Epithelial cell of esophagus (primary cell): Measurements from ENCODE around the gene ATOH8.

Experiments
- DNase-seq: peaks from one replicate; pipeline ENCODE4 v3.0.0; 2010; ENCODE audit warnings: low read depth
- H3K4me3 ChIP-seq: 2 replicates; pipeline ENCODE4 v1.5.1; 2011; ENCODE audit warnings: mild to moderate bottlenecking, low read length, control low read depth
- TF ChIP-seq, protein P1 (sequence below): IDR thresholded peaks from 2 replicates; pipeline ENCODE4 v1.5.1; 2011; ENCODE audit warnings: low read depth, mild to moderate bottlenecking, low read length, control low read depth, inconsistent platforms; ENCODE audit not compliant: insufficient read depth; ENCODE audit errors: missing control alignments

Gene ATOH8

DNA sequence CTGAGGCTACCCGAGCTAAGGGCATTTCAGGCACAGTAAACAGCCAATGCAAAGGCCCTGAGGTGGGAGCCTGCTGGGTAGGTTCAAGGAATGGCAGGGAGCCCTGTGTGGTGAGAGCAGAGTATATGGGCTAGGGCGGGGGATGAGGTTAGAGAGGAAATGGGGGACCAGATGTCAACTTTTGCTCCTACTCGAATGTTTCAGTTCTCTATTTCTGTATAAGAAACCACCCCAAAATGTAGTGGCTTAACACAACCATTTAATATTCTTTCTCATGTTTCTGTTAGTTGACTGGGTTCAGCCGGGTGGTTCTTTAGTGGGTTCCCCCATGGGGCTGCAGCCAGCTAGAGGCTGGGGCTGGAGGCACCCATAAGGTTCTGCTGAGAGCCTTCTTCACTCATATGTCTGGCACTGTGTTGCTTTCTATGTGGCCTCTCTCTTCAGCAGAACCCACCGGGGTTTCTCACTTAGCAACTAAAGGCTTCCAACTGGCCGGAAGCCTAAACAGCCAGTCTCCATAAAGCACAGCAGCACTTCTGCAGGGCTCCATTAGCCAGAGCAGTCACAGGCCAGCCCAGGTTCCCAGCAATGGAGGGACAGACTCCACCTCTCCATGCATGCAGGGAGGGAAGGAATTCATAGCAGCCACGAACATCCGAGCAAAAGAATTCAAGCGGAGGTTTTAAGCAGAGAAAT, 5.6 kb upstream of the ATOH8 start:
- no peak for DNase-seq
- no peak overlapping the region for H3K4me3 ChIP-seq
- TF ChIP-seq, protein P1, sequence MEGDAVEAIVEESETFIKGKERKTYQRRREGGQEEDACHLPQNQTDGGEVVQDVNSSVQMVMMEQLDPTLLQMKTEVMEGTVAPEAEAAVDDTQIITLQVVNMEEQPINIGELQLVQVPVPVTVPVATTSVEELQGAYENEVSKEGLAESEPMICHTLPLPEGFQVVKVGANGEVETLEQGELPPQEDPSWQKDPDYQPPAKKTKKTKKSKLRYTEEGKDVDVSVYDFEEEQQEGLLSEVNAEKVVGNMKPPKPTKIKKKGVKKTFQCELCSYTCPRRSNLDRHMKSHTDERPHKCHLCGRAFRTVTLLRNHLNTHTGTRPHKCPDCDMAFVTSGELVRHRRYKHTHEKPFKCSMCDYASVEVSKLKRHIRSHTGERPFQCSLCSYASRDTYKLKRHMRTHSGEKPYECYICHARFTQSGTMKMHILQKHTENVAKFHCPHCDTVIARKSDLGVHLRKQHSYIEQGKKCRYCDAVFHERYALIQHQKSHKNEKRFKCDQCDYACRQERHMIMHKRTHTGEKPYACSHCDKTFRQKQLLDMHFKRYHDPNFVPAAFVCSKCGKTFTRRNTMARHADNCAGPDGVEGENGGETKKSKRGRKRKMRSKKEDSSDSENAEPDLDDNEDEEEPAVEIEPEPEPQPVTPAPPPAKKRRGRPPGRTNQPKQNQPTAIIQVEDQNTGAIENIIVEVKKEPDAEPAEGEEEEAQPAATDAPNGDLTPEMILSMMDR: no peak

DNA sequence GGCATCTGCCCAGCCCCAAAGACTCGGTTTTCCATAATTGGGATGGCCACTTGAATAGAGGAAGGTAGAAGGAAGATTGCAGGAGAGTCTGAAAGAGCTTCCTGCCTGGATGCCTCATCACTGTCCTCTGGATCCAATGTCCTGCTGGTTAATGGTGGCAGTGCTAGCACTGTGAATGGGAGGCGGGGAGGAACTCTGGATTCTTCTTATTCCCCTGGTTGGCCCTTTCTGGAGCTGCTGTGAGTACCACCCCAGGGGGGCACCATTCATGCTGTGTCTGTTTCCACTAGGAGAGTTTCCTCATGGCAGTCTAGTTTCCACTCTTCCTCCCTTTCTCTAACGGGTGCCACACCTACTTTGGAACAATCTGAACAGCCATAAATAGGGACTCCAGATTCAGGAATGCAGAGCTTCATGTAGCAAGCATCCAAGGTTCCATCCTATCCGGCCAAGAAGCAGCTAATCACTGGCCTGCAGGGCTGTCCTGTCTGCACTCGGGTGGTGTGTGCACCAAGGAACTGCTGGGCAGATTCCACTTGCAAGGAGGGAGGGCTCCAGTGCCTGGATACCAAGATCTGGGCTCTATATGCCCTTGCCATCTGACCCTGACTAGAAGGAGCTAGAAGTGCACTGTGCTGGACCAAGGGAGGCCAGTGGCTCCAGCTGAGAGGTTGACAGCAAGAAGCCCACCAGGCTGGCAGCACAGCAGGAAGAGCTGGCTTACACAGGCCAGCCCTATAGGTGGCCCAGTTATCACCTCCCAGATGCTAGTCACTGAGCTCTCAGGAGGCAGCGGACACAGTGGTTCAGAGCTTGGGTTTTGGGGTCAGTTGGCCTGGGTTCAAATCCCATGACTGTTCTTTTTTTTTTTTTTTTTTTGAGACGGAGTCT, 4.6 kb upstream of the ATOH8 start:
- H3K4me3 ChIP-seq: no peak overlapping the region
- TF ChIP-seq, protein P1: no peak
- no peak for DNase-seq

DNA sequence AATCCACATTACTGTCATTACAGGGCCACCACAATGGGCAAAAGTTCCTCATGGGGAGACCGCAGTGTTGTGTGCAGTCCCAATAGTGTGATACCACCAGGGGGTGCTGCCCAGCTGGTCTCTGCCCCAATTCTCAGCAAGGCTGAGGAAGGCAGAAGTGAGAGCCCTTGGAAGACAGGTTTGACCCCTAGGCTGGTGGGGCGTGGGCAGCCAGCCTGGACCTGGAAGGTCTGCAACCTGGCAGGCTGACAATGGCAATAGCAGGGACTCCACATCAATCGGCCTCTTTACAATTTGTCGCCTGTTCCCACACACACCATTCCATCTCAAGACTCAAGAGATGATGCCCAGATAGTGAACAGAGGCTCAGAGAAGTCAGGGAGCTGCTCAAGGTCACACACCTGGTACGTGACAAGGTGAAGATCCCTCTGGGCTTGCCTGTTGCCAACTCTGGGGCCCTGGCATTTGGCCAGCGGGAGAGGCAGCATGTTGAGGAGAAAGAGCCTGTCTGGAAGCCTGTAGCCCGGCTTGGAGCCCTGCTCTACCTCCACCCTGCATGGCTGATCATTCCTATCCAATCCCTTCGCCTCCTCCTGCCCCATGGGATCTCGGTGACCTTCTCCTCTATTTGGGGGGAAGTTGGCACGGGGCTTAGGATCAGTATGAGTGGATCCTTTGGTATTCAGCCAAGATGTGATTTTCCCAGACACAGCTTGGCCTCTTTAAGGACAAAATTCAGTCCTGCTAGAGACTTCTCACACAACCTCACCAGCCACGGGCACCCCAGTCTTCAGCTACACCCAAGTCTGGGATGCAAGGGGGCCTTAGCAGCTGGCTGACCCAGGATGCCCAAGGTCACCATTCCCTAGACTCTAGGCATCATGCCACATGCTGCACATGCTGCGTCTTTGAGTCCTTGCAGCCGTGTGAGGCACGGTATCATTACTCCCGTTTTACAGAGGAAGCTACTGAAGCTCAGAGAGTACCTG, 2.9 kb upstream of the ATOH8 start:
- TF ChIP-seq, protein P1: peak; percentile 81
- peak; percentile 63 for DNase-seq
- H3K4me3 ChIP-seq: no peak overlapping the region

DNA sequence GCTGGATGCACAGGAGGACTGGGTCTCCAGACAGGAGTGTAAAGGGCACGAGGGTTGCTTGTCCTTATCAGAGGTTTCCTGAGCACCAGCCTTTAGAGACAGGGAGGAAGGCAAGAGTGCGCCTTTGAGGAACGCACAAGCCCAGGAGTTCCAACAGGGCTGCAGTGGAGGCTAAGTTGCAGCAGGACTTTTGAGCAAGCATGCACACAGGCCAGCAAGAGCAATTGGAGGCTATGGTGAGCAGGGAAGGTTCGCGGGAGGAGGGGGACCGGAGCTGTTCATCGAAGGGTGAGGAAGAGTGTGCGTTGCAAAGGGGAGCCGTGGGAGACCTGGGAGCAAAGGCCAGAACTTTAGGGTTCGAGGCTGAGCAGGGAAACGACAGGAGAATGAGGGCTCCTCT, 2.2 kb upstream of the ATOH8 start:
- TF ChIP-seq, protein P1: no peak
- no peak for DNase-seq
- H3K4me3 ChIP-seq: no peak overlapping the region

DNA sequence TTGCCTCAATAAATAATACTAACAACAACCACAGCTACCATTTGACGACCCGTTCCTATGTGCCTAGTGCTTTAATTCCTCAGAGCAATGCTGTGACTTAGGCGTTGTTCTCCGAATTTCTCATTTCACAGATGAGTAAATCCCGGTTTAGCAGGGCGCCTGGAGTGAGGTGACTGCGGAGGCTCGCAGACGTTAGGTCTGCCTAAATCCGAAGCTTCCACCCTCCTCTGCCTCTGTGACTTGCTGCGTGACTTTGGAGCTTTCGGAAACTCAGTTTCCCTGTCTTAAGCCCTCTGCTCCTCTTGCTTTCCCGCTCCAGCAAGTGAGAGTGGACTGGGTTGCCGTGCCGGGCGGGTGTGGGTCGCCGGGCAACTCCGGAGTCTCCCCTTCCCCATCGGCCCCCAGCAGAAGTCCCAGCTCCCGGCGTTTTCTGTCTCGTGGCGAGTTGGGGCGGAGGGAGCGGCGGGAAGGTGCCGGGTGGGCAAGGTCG, 711 bp upstream of the ATOH8 start:
- no peak for DNase-seq
- TF ChIP-seq, protein P1: no peak
- H3K4me3 ChIP-seq: no peak overlapping the region

DNA sequence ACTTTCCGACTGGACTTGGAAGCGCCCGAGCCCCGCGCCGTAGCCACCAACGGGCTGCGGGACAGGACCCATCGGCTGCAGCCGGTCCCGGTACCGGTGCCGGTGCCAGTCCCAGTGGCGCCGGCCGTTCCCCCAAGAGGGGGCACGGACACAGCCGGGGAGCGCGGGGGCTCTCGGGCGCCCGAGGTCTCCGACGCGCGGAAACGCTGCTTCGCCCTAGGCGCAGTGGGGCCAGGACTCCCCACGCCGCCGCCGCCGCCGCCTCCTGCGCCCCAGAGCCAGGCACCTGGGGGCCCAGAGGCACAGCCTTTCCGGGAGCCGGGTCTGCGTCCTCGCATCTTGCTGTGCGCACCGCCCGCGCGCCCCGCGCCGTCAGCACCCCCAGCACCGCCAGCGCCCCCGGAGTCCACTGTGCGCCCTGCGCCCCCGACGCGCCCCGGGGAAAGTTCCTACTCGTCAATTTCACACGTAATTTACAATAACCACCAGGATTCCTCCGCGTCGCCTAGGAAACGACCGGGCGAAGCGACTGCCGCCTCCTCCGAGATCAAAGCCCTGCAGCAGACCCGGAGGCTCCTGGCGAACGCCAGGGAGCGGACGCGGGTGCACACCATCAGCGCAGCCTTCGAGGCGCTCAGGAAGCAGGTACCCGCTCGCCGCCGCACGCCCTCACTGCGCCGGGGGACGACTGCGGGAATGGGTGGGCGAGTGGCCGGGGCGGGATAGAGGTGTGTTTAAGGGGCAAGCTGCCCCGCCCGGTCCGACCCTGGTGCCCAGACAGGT, 713 bp downstream of the ATOH8 start:
- DNase-seq: peak; percentile 21
- TF ChIP-seq, protein P1: no peak
- H3K4me3 ChIP-seq: peak overlapping the region; percentile 25
